DND-41 (cell line): Measurements from ENCODE around the gene DIAPH1.

Experiments
- ATAC-seq: fragments of 200-7000 bp; cut with Tn5 transposase; 3 replicates; pipeline ENCODE4 v1.9.1; 2021; ENCODE audit warnings: low read depth; ENCODE audit not compliant: insufficient read depth
- DNase-seq: peaks from one replicate; pipeline ENCODE4 v3.0.0-alpha.2; 2020
- H2AFZ ChIP-seq: 2 replicates; pipeline ENCODE4 v1.6.0; 2012; ENCODE audit warnings: low read depth, low read length
- H3K27ac ChIP-seq: 2 replicates; pipeline ENCODE4 v1.5.1; 2012; ENCODE audit warnings: low read length, inconsistent platforms
- H3K27me3 ChIP-seq: fragments of 200-600 bp; sonication (generic); 2 replicates; pipeline ENCODE4 v1.6.0; 2012; ENCODE audit warnings: low read length, mild to moderate bottlenecking, inconsistent platforms; ENCODE audit not compliant: insufficient read depth, poor library complexity
- H3K36me3 ChIP-seq: 2 replicates; pipeline ENCODE4 v1.5.1; 2012; ENCODE audit warnings: low read length, inconsistent platforms; ENCODE audit not compliant: insufficient read depth
- H3K4me1 ChIP-seq: 2 replicates; pipeline ENCODE4 v1.5.1; 2012; ENCODE audit warnings: mild to moderate bottlenecking, low read length; ENCODE audit not compliant: insufficient read depth
- H3K4me2 ChIP-seq: 2 replicates; pipeline ENCODE4 v1.6.0; 2012; ENCODE audit warnings: mild to moderate bottlenecking, moderate library complexity, low read length, inconsistent platforms; ENCODE audit not compliant: insufficient read depth
- H3K4me3 ChIP-seq, 2 experiments: fragments of 200-600 bp in 1 of 2; shearing (Covaris generic) in 1 of 2; 2 replicates each; pipeline ENCODE4 v1.5.1; 2012 to 2016; ENCODE audit warnings: inconsistent platforms in 2 of 2, low read length in 2 of 2, mild to moderate bottlenecking in 2 of 2, low read depth in 1 of 2, moderate library complexity in 1 of 2
- H3K79me2 ChIP-seq: 2 replicates; pipeline ENCODE4 v1.6.0; 2012; ENCODE audit warnings: low read length, inconsistent platforms; ENCODE audit not compliant: insufficient read depth
- H3K9ac ChIP-seq: 2 replicates; pipeline ENCODE4 v1.6.0; 2012; ENCODE audit warnings: low read depth, mild to moderate bottlenecking, inconsistent platforms, low read length, moderate library complexity
- H3K9me3 ChIP-seq: 2 replicates; pipeline ENCODE4 v1.5.1; 2012; ENCODE audit warnings: low read length, moderate library complexity, mild to moderate bottlenecking, inconsistent platforms; ENCODE audit not compliant: insufficient read depth, severe bottlenecking
- H4K20me1 ChIP-seq: 2 replicates; pipeline ENCODE4 v1.6.0; 2012; ENCODE audit warnings: low read length; ENCODE audit not compliant: insufficient read depth
- EZH2 ChIP-seq: IDR thresholded peaks from 3 replicates; pipeline ENCODE4 v1.6.1; 2012; ENCODE audit warnings: borderline replicate concordance, low read depth, mild to moderate bottlenecking, moderate library complexity, low read length, inconsistent platforms; ENCODE audit not compliant: severe bottlenecking
- TF ChIP-seq, protein P1 (sequence below): IDR thresholded peaks from 2 replicates; pipeline ENCODE4 v1.5.1; 2012; ENCODE audit warnings: borderline replicate concordance, low read length, moderate library complexity, mild to moderate bottlenecking; ENCODE audit not compliant: poor library complexity, severe bottlenecking; ENCODE audit errors: extremely low read depth

Gene DIAPH1

DNA sequence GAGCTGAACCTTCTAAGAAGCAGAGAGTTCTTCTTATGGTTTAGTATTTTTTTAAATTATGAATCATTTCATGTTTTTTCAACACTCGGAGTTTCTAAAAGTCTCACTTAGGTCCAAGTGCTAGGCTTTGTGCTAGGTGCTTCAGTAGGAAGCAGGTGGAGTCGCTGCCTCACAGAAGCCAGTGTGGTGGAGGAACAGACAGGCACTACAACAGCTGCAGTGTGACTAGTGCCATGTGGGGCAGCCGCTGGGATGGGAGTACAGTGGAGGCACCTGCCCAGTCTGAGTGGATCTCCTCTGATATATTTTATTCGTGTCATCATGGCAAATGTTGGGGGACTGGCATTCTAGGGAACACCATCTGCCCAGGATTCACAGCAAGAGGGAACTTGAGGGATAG lies 114.6 kb downstream of the DIAPH1 start:
- DNase-seq (no peak), ATAC-seq (no peak)
- Histone ChIP-seq H4K20me1 (no peaks in the 10 kb centered on the region), H3K4me3 (no peak overlapping the region), H3K4me2 (no peak overlapping the region), H3K36me3 (no peaks in the 10 kb centered on the region), H2AFZ (no peak overlapping the region), H3K9ac (no peak overlapping the region), H3K27ac (no peak overlapping the region), H3K4me1 (no peaks in the 10 kb centered on the region), H3K27me3 (no peaks in the 10 kb centered on the region), H3K9me3 (no peaks in the 10 kb centered on the region), H3K79me2 (no peaks in the 10 kb centered on the region)
- TF ChIP-seq, protein P1, sequence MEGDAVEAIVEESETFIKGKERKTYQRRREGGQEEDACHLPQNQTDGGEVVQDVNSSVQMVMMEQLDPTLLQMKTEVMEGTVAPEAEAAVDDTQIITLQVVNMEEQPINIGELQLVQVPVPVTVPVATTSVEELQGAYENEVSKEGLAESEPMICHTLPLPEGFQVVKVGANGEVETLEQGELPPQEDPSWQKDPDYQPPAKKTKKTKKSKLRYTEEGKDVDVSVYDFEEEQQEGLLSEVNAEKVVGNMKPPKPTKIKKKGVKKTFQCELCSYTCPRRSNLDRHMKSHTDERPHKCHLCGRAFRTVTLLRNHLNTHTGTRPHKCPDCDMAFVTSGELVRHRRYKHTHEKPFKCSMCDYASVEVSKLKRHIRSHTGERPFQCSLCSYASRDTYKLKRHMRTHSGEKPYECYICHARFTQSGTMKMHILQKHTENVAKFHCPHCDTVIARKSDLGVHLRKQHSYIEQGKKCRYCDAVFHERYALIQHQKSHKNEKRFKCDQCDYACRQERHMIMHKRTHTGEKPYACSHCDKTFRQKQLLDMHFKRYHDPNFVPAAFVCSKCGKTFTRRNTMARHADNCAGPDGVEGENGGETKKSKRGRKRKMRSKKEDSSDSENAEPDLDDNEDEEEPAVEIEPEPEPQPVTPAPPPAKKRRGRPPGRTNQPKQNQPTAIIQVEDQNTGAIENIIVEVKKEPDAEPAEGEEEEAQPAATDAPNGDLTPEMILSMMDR, result no peak
- TF ChIP-seq EZH2, result no peak

DNA sequence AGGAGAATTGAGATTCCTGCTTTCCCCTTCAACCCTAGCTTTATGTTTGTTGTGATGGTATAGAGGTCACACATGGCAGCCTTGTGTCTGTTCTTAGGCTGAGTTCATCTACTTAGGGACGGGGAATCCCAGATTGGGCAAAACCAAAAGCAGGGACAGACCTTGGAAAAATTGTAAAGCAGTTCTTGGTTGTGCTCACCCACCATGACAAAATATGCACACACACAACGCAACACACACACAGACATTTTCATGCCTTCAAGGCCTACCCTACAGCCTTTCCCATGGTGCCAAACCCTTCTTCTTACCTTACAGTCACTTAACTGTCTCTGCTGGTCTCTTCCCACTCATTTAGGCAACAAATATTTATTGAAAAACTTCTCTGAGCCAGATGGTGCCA lies 115.1 kb downstream of the DIAPH1 start:
- H3K79me2 ChIP-seq, result no peaks in the 10 kb centered on the region
- H3K4me3 ChIP-seq, result no peak overlapping the region
- no peak for ATAC-seq
- H3K9me3 ChIP-seq, result no peaks in the 10 kb centered on the region
- no peaks in the 10 kb centered on the region for H3K27me3 ChIP-seq
- no peak overlapping the region for H2AFZ ChIP-seq
- DNase-seq, result no peak
- H3K4me1 ChIP-seq, result no peaks in the 10 kb centered on the region
- no peaks in the 10 kb centered on the region for H3K36me3 ChIP-seq
- TF ChIP-seq, protein P1, result no peak
- TF ChIP-seq EZH2, result no peak
- no peak overlapping the region for H3K9ac ChIP-seq
- H3K4me2 ChIP-seq, result no peak overlapping the region
- no peak overlapping the region for H3K27ac ChIP-seq
- H4K20me1 ChIP-seq, result no peaks in the 10 kb centered on the region

DNA sequence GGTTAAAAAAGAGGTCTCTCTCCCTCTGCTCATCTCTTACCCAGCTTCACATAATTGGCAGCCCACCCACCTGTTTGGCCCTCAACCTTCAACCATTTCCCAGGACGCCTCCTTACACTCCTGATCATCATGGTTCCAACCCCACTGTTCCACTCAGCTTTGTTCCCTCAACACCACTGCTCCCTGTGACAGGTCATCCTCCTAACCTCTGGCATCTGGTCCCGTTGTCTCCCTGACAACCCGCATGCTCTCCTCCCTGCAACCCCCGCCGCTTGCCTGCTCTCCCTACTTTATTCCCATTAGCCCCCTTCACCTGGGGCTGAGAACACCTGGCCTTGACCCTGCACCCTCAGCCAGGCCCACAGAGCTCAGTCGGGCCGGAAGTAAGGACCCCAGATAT lies 117.0 kb downstream of the DIAPH1 start:
- ATAC-seq, result no peak

More for the DNA sequence above, 117.0 kb downstream of the DIAPH1 start:
- Histone ChIP-seq H3K4me1 (0 out of 2 replicates have a peak, but pooled peaks cover 4% of the 10 kb centered on the region), H2AFZ (no peak overlapping the region), H3K27me3 (no peaks in the 10 kb centered on the region), H3K9ac (no peak overlapping the region), H3K4me2 (no peak overlapping the region), H3K4me3 (no peak overlapping the region), H3K9me3 (no peaks in the 10 kb centered on the region), H3K27ac (no peak overlapping the region), H3K79me2 (no peaks in the 10 kb centered on the region), H3K36me3 (no peaks in the 10 kb centered on the region), H4K20me1 (no peaks in the 10 kb centered on the region)
- TF ChIP-seq, protein P1, result no peak
- no peak for TF ChIP-seq EZH2
- DNase-seq, result no peak
